ENCODE measurements around the gene ZC3H7A. TPM values are rescaled to one million over a fixed set of nuclear protein-coding genes. Genes with fewer than 3 reads are reported as not detected.
"Not testable (repeated sequence)": the region's sequence is repeated elsewhere in the genome, so short reads cannot be mapped to it uniquely, and the experiment has no call there.

ZC3H7A gene, protein sequence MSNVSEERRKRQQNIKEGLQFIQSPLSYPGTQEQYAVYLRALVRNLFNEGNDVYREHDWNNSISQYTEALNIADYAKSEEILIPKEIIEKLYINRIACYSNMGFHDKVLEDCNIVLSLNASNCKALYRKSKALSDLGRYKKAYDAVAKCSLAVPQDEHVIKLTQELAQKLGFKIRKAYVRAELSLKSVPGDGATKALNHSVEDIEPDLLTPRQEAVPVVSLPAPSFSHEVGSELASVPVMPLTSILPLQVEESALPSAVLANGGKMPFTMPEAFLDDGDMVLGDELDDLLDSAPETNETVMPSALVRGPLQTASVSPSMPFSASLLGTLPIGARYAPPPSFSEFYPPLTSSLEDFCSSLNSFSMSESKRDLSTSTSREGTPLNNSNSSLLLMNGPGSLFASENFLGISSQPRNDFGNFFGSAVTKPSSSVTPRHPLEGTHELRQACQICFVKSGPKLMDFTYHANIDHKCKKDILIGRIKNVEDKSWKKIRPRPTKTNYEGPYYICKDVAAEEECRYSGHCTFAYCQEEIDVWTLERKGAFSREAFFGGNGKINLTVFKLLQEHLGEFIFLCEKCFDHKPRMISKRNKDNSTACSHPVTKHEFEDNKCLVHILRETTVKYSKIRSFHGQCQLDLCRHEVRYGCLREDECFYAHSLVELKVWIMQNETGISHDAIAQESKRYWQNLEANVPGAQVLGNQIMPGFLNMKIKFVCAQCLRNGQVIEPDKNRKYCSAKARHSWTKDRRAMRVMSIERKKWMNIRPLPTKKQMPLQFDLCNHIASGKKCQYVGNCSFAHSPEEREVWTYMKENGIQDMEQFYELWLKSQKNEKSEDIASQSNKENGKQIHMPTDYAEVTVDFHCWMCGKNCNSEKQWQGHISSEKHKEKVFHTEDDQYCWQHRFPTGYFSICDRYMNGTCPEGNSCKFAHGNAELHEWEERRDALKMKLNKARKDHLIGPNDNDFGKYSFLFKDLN
- total RNA-seq (2014; rRNA removed): 26.5 and 42.4 TPM in 2 replicates
- 21.4 TPM for polyA plus RNA-seq (2012)

DNA sequence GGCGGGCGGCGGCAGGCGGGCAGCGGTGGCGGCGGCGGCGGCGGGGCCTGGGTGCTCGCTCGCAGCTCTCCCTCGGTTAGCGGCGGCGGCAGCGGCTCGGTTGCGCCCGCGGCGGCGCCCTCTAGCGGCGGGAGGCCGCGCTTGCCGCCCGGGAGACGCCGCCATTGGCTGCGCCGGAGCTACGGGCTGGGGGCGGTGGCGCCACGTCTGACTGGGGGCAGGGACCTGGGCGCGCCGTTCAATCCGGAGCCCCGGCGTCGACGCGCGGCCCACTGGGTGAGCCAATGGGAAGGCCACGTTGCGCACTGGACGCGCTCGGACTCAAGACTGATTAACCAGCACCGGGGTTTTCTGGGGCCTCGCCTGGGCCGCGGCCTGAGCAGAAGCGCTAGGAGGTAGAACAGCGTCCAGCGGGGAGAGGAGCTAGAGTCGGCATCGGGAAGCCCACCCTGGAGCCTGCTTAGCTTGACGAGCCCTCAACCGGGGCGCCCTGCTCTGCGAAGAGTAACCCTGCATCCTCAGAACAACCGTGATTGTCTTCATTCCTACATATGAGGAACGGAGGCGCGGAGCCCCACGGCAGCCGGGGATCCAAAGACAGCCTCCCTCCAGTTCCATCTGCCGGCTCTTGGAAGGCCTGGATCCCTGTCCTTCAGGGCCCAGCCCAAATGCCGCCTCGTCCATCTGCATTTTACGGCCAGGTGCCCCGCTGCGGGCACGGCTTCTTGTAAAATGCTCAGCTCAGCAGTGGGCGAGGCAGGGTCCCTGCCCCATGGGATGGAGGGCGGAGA lies at the start of gene ZC3H7A:
Gene ZC3H7A, minus strand, starts transcription at position 93 of the 791 bp plus-strand sequence. CDS start 14,904 bp downstream, outside the sequence.
- DNase-seq (ENCODE audit: low read depth): peak; percentile 95

DNA sequence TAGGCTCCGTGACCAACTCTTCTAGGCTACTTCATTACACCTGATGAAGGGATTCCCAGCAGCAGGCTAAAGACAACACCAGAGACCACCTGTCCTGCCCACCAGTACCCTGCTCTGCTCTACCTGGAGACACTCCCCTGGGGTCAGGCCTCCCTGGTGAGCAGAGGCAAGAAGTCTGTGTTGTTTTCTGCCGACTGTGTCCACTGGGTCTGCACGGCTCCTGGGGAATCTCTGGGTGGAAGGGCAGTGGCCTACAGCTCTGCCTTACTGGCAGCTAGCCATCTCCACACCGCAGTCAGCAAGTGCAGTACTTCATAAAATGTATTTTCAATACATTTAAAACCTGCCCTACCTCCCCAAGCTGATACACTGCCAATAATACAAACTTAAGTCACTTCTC lies 47.4 kb upstream of the ZC3H7A start:
- DNase-seq (ENCODE audit: low read depth): no peak

DNA sequence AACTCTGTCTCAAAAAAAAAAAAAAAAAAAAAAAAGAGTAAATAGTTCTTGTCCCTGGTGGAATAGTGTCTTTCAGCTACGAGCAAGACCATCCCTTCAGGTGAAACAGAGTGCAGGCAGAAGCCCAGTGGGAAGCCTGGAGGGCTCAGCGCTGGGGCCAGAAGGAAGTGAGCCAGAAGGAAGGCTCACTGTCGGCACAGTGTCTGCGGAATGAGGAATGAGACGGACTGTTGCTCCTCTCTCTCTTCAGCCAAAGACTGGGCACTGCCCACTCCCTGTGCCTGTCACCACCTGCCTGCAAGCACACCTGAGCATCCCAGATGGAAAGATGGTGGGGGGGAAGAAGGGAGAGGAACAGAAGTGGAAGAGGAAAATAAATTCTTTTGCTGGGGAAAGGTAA lies 46.8 kb upstream of the ZC3H7A start:
- no peak for DNase-seq (ENCODE audit: low read depth)

DNA sequence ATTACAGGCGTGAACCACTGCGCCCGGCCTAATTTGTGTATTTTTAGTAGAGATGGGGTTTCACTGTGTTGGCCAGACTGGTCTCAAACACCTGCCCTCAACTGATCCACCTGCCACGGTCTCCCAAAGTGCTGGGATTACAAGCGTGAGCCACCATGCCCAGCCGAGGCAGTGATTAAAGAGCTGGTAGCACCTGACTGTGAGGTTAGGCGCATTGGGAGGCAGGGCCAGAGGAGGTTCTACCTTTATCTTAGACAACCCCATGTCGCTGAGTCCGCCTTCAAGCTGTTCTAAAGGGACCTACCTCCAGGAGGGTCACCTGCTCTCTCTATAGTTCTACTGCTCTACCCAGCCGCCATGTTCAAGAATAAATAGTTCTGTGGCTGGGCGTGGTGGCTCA lies 46.1 kb upstream of the ZC3H7A start:
- DNase-seq (ENCODE audit: low read depth): no peak

DNA sequence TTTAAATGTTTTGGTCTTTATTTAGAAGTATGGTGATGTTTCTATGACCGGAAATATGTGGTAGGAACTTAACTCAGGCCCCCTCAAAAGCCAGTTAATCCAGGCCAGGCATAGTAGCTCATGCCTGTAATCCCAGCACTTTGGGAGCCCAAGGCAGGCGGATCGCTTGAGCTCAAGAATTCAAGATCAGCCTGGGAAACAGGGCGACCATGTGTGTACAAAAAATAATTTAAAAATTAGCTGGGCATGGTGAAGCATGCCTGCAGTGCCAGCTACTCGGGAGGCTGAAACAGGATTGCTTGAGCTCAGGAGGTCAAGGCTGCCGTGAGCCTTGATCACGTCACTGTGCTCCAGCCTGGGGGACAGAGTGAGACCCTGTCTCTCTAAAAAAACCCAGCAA lies 44.0 kb upstream of the ZC3H7A start:
- DNase-seq (ENCODE audit: low read depth): no peak

DNA sequence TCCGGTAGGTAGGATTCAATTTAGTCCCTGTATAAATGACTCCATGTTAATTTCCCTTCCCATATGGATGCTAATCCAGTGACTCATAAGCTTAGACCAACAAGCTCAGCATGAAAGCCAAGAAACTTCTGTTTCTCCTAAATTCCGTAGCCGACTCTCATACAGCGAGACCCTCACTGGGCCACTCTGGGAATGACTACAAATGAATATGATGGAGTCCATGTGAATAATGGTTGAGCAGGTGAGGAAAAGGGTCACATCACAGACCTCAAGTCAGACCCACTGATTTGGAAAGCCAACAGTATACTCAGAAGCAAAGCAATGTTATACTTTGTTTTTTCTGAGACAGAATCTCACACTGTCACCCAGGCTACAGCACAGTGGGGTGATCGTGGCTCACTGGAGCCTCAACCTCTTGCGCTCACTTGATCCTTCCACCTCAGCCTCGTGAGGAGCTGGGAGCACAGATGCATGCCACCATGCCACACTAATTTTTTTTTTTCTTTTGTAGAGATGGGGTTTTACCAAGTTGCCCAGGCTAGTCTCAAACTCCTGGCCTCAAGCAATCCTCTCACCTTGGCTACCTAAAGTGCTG lies 39.7 kb upstream of the ZC3H7A start:
- peak; percentile 78 for DNase-seq (ENCODE audit: low read depth)

DNA sequence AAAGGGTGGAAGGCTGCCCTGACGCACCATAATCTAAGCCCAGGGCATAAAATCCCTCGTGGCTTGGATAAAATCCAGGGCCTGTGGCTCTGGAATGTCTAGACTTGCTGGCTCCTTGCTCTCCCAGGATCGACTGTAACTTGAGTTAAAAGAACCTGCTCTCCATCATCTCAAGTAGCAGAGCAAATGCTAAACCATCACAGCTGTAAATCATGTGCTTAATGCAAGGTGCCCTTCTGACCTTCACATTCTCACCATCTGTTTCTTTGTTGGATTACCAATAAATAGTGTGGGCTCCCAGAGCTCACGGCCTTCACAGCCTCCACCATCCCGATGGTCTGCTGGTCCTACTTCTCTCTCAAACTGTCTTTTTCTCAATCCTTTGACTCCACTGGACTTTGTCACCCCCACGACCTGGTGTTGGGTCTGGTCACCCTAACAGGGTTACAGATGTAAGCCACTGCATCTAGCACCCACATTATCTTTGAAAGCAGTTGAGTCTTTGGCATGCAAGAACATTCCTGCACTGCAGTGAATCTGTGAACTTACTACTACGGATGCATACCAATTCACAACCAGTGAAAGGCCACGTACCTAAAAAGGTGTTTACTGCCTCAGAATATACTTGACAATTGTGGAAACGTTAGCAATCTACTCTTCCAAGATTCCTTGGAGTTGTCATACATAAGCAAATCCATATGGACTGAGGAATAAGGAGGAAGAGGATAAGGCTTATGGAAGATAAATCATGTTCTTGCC lies 39.0 kb upstream of the ZC3H7A start:
- peak; percentile 65 for DNase-seq (ENCODE audit: low read depth)

DNA sequence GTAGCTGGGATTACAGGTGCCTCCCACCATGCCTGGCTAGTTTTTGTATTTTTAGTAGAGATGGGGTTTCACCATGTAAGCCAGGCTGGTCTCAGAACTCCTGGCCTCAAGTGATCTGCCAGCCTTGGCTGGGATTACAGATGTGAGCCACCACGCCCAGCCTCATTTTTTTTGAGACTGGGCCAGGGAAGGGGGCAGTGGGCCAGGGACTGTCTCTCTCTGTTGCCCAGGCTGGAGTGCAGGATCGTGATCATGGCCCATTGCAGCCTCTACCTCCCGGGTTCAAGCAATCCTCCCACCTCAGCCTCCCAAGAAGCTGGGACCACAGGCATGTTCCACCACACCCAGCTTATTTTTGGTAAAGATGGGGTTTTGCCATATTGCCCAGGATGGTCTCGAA lies 38.3 kb upstream of the ZC3H7A start:
- DNase-seq (ENCODE audit: low read depth): no peak

DNA sequence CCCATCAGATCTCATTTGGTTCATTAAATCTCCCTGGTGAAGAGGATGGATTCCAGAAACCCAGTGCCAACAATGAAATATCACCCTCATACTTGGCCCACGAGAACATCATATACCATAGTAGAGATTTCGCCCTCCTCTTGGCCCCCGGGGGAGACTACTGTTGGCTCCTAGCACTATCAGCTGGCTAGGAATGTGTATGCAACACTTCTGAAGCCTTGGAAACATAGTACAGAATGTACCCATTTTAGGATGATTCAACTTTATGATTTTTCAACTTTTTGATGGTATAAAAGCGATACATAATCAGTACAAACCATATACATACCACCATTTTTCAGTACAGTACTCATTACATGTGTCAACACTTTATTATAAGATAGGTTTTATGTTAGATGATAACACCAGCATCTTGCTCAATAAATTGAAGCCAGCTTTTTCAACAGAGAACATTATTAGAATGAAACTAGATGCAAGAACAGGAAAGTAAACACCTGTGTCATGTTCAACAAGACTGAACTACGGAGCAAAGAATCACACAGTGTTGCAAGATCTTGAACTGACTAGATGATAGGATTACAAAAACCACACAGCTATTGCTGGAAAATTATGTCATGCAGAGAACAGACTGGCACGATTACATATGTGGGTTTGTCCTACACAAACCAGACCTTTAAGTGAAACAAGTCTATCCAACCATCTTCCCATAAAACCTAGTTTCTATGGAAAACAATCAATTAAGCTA lies 37.1 kb upstream of the ZC3H7A start:
- DNase-seq (ENCODE audit: low read depth): peak; percentile 78

DNA sequence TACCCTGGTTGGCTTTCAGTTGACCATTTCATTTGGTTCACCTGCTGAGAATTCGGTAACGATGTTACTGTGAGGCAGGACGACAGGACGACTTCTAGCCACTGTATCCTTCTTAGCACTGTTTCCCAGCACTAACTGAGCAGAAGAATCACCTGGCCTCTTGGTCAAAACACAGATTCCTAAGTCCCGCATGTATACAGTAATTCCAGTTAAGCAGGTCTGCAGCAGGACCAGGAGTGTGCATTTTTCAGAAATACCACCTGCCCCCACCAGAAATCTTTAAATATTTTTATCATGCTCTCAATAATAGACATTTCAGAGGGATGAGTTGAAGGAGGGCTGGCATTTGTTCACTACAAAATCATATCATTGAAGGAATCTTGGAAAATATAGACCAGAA lies 31.6 kb upstream of the ZC3H7A start:
- DNase-seq (ENCODE audit: low read depth): no peak

DNA sequence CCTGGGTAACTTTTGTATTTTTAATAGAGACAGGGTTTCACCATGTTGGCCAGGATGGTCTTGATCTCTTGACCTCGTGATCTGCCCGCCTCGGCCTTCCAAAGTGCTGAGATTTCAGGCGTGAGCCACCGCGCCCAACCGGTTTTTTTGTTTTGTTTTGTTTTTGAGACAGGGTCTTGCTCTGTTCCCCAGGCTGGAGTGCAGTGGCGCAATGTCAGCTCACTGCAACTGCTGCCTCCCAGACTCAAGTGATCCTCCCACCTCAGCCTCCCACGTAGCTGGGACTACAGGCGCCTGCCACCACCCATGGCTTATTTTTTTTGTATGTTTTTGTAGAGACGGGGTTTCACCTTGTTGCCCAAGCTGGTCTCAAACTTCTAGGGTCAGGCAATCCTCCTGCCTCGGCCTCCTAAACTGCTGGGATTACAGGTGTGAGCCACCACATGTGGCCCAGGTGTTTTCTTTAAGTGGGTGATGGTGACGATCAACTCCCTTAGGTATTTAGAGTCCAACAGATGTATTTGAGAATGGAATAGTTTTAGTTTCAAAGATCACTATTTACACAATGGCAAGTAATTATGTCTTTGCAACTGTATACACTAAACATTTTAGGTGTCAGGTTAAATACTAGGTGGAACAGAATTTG lies 28.6 kb upstream of the ZC3H7A start:
- DNase-seq (ENCODE audit: low read depth): not testable (repeated sequence)

DNA sequence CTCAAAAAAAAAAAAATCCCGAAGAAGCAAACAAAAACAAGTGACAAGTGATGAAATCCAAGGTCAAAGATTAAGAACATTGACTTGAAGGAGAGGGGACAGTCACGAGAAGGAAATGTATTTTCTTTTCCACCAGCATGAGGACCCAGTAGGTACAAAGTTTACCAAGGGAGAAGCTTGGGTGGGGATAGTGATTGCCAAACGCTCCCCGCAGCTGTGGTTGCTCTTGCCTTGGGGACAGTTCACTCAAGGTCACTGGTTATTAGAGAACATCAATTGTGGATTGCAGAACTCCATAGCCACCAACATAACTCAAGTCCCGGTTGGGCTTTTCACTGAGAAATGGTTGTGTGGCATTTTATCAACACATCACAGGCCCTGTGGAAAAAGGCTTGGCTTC lies 27.3 kb upstream of the ZC3H7A start:
- DNase-seq (ENCODE audit: low read depth): peak; percentile 35

DNA sequence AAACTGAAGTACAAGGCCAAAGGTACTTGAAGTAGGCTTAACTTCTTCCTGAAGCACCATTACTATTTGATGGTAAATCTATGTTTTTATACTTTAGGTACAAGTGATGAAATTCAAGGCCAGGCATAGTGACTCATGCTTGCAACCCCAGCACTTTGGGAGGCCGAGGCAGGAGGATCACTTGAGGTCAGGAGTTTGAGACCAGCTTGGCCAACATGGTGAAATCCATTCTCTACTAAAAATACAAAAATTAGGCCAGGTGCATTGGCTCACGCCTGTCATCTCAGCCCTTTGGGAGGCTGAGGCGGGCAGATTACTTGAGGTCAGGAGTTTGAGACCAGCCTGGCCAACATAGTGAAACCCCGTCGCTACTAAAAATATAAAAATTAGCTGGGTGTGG lies 26.6 kb upstream of the ZC3H7A start:
- DNase-seq (ENCODE audit: low read depth): not testable (repeated sequence)

DNA sequence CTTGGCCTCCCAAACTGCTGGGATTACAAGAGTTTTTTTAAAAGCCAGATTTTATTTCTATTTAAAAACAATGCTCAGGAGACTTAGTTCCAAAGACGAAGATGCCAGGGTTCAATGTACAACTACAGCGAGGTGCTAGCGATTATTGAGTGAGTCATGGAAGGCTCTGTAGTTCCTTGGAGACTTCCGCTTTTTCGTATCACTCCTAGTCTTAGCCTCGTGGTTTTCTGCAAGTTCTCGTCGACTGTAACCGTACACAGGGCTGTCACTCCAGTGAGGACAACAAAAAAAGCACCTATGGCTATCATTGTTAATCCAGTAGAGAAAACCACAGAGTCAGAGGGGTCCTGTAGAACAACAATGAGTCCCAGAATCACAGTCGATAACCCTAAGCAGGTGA lies 22.7 kb upstream of the ZC3H7A start:
- DNase-seq (ENCODE audit: low read depth): no peak

DNA sequence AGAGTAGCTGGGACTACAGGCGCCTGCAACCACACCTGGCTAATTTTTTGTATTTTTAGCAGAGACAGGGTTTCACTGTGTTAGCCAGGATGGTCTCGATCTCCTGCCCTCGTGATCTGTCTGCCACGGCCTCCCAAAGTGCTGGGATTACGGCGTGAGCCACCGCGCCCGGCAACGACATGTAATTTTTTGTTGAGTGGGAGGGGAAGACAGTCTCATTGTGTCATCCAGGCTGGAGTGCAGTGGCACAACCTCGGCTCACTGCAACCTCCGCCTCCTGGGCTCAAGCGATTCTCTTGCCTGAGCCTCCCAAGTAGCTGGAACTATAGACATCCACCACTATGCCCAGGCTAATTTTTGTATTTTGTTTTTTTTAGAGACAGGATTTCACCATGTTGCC lies 21.9 kb upstream of the ZC3H7A start:
- DNase-seq (ENCODE audit: low read depth): not testable (repeated sequence)

DNA sequence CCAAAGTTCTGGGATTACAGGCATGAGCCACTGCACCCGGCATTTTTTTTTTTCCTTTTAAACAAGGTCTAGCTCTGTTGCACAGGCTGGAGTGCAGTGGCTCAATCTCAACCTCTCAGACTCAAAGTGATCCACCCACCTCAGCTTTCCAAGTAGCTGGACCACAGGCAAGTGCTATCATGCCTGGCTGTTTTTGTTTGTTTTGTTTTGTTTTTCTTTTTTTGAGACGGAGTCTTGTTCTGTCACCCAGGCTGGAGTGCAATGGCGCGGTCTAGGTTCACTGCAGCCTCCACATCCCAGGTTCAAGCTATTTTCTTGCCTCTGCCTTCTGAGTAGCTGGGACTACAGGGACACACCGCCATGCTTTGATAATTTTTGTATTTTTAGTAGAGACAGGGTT lies 19.1 kb upstream of the ZC3H7A start:
- DNase-seq (ENCODE audit: low read depth): no peak

DNA sequence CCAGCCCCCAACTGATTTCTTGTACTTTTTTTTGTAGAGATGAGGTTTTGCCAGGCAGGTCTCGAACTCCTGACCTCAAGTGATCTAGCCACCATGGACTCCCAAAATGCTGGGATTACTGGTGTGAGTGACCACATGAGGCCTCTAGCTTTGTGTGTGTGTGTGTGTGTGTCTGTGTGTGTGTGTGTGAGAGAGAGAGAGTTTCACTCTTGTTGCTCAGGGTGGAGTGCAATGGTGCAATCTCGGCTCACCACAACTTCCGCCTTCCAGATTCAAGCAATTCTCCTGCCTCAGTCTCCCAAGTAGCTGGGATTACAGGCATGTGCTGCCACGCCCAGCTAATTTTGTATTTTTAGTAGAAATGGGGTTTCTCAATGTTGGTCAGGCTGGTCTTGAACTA lies 17.7 kb upstream of the ZC3H7A start:
- DNase-seq (ENCODE audit: low read depth): not testable (repeated sequence)

DNA sequence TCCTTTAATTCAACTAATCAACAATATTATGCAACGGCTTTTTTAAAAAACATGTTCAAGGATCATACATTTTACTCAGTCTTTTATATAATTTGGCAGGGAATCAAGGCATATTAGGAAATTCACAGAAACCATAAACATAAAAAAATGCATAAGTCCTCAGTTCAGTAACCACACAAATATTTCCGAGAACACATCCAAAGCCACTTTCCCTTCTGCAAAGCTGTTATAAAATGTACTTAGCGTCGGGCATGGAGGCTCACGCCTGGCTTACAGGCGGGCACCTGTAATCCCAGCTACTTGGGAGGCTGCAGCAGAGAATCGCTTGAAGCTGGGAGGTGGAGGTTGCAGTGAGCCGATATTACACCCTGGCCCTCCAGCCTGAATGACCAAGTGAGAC lies 9.7 kb upstream of the ZC3H7A start:
- no peak for DNase-seq (ENCODE audit: low read depth)

DNA sequence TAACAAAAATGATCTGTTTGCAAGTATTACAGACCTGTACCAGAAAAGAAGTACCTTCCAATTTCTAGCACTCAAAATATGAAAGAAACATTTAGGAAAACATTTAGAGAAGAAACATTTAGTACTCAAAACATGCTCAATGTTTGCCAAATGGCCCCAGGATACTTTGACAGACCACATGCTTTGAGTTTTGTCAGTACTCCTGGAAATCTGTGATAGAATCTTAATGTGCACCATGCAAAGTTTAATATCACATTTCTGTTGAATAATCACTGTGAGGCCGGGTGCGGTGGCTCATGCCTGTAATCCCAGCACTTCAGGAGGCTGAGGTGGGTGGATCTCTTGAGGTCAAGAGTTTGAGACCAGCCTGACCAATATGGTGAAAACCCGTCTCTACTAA lies 8.5 kb upstream of the ZC3H7A start:
- DNase-seq (ENCODE audit: low read depth): no peak
